ENCODE data around the gene PSMC5. TPM values are rescaled to one million over a fixed set of nuclear protein-coding genes. Genes with fewer than 3 reads are reported as not detected.

The PSMC5 gene
- total and polyA plus RNA-seq, 9 of the 15 experiments (the other 6 are each of a cell fraction or from before 2014, with no cell fraction given), result 89.2 to 393 (median 161) TPM

- TF ChIP-seq ZNF444 (CRISPR knock-in tag; IDR thresholded peaks at IDR 0.05) (no peak), GATAD2A (IDR thresholded peaks at IDR 0.05) (peak; percentile 19; the same call in 1 of the 2 replicates), MTA3 (IDR thresholded peaks at IDR 0.05; ENCODE audit: borderline replicate concordance) (peak; percentile 72; the same call in 1 of the 2 replicates), ZNF134 (CRISPR knock-in tag; conservative IDR thresholded peaks at IDR 0.05) (no peak), BRD9 (IDR thresholded peaks at IDR 0.05; ENCODE audit: low read depth, partially characterized antibody) (no peak), ARID3B (CRISPR knock-in tag; IDR thresholded peaks at IDR 0.05; ENCODE audit: borderline replicate concordance) (peak; percentile 26; the same call in 1 of the 2 replicates), ZNF324 (CRISPR knock-in tag; IDR thresholded peaks at IDR 0.05) (no peak), PRDM10 (IDR thresholded peaks at IDR 0.05; ENCODE audit: partially characterized antibody) (peak; percentile 100), DPF2 (IDR thresholded peaks at IDR 0.05) (peak; percentile 7; the same call in 1 of the 2 replicates), HES1 (IDR thresholded peaks at IDR 0.05; ENCODE audit: low read depth) (peak; percentile 75), FOXJ2 (tag; IDR thresholded peaks at IDR 0.05) (no peak), STAT5A (IDR thresholded peaks at IDR 0.05; ENCODE audit: borderline replicate concordance, low read length) (peak; percentile 27; the same call in 1 of the 2 replicates), BRF1 (IDR thresholded peaks at IDR 0.05; ENCODE audit: borderline replicate concordance, extremely low read depth, insufficient read length) (no peak), ZSCAN29 (IDR thresholded peaks at IDR 0.05) (0 out of 2 replicates have a peak, but pooled peaks have one; percentile 38), ZNF668 (CRISPR knock-in tag; IDR thresholded peaks at IDR 0.05) (peak; percentile 92; the same call in 1 of the 2 replicates), E2F6 (IDR thresholded peaks at IDR 0.05; ENCODE audit: borderline replicate concordance in 1 of 2, extremely low read depth in 1 of 2, insufficient read depth in 1 of 2, insufficient read length in 1 of 2, low read depth in 1 of 2, low read length in 1 of 2, poor library complexity in 1 of 2, severe bottlenecking in 1 of 2) (peak; percentile 99 to 100), MXD1 (CRISPR knock-in tag; IDR thresholded peaks at IDR 0.05; ENCODE audit: borderline replicate concordance, poor library complexity, severe bottlenecking) (no peak), TAL1 (IDR thresholded peaks at IDR 0.05) (no peak; the same call in 1 of the 2 replicates)
Observed at GRCh38 chr17:63848834-63849689, 21.8 kb downstream of the PSMC5 start (continued).

All from K562 (cell line).